HEK293 (cell line): ENCODE measurements around the gene BCL2.

Experiments used
- GLIS1 ChIP-seq: fragments of 450-650 bp; formaldehyde crosslinking; IDR thresholded peaks from 2 replicates; pipeline ENCODE4 v1.5.1; 2016; ENCODE audit warnings: missing biosample characterization, missing genetic modification characterization
- MEIS1 ChIP-seq: sonication (generic); formaldehyde crosslinking; IDR thresholded peaks from 2 replicates; pipeline ENCODE4 v1.8.1; 2022; ENCODE audit warnings: missing genetic modification reagents, mild to moderate bottlenecking, borderline replicate concordance
- PRDM1 ChIP-seq: fragments of 450-650 bp; formaldehyde crosslinking; IDR thresholded peaks from 2 replicates; pipeline ENCODE4; 2016; ENCODE audit warnings: missing biosample characterization, missing genetic modification characterization
- REPIN1 ChIP-seq: fragments of 450-650 bp; formaldehyde crosslinking; IDR thresholded peaks from 2 replicates; pipeline ENCODE4 v1.5.1; 2017; ENCODE audit warnings: missing biosample characterization, missing genetic modification characterization, low read depth
- SALL2 ChIP-seq: fragments of 450-650 bp; formaldehyde crosslinking; IDR thresholded peaks from 2 replicates; pipeline ENCODE4 v1.5.0; 2017; ENCODE audit warnings: missing biosample characterization, mild to moderate bottlenecking, missing genetic modification characterization, borderline replicate concordance
- ZNF138 ChIP-seq: fragments of 450-650 bp; formaldehyde crosslinking; IDR thresholded peaks from 2 replicates; pipeline ENCODE4 v1.5.1; 2016; ENCODE audit warnings: missing biosample characterization, missing genetic modification characterization, borderline replicate concordance
- ZNF302 ChIP-seq: fragments of 450-650 bp; formaldehyde crosslinking; IDR thresholded peaks from 2 replicates; pipeline ENCODE4 v1.5.1; 2016; ENCODE audit warnings: missing biosample characterization, missing genetic modification characterization, low read depth
- ZNF530 ChIP-seq: fragments of 450-650 bp; formaldehyde crosslinking; IDR thresholded peaks from 2 replicates; pipeline ENCODE4 v1.5.1; 2016; ENCODE audit warnings: low read depth, missing biosample characterization, missing genetic modification characterization
- TF ChIP-seq, protein P1 (sequence below): fragments of 450-650 bp; formaldehyde crosslinking; IDR thresholded peaks from 2 replicates; pipeline ENCODE4 v1.5.1; 2016; ENCODE audit warnings: missing biosample characterization, missing genetic modification characterization
- TF ChIP-seq, protein P2 (sequence below): fragments of 450-650 bp; formaldehyde crosslinking; IDR thresholded peaks from 2 replicates; pipeline ENCODE4 v1.5.1; 2016; ENCODE audit warnings: missing biosample characterization, missing genetic modification characterization

GRCh38 chr18:63238693-63239075 lies 80.9 kb downstream of the BCL2 start:
- TF ChIP-seq GLIS1 (tag by site-specific recombination) (no peak), ZNF302 (tag by site-specific recombination) (no peak), MEIS1 (no peak), PRDM1 (tag by site-specific recombination) (no peak), ZNF138 (tag by site-specific recombination) (no peak), ZNF530 (tag by site-specific recombination) (no peak), REPIN1 (no peak), SALL2 (tag by site-specific recombination) (no peak)
- TF ChIP-seq, protein P1, sequence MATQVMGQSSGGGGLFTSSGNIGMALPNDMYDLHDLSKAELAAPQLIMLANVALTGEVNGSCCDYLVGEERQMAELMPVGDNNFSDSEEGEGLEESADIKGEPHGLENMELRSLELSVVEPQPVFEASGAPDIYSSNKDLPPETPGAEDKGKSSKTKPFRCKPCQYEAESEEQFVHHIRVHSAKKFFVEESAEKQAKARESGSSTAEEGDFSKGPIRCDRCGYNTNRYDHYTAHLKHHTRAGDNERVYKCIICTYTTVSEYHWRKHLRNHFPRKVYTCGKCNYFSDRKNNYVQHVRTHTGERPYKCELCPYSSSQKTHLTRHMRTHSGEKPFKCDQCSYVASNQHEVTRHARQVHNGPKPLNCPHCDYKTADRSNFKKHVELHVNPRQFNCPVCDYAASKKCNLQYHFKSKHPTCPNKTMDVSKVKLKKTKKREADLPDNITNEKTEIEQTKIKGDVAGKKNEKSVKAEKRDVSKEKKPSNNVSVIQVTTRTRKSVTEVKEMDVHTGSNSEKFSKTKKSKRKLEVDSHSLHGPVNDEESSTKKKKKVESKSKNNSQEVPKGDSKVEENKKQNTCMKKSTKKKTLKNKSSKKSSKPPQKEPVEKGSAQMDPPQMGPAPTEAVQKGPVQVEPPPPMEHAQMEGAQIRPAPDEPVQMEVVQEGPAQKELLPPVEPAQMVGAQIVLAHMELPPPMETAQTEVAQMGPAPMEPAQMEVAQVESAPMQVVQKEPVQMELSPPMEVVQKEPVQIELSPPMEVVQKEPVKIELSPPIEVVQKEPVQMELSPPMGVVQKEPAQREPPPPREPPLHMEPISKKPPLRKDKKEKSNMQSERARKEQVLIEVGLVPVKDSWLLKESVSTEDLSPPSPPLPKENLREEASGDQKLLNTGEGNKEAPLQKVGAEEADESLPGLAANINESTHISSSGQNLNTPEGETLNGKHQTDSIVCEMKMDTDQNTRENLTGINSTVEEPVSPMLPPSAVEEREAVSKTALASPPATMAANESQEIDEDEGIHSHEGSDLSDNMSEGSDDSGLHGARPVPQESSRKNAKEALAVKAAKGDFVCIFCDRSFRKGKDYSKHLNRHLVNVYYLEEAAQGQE, result no peak
- TF ChIP-seq, protein P2, sequence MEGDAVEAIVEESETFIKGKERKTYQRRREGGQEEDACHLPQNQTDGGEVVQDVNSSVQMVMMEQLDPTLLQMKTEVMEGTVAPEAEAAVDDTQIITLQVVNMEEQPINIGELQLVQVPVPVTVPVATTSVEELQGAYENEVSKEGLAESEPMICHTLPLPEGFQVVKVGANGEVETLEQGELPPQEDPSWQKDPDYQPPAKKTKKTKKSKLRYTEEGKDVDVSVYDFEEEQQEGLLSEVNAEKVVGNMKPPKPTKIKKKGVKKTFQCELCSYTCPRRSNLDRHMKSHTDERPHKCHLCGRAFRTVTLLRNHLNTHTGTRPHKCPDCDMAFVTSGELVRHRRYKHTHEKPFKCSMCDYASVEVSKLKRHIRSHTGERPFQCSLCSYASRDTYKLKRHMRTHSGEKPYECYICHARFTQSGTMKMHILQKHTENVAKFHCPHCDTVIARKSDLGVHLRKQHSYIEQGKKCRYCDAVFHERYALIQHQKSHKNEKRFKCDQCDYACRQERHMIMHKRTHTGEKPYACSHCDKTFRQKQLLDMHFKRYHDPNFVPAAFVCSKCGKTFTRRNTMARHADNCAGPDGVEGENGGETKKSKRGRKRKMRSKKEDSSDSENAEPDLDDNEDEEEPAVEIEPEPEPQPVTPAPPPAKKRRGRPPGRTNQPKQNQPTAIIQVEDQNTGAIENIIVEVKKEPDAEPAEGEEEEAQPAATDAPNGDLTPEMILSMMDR (tag by site-specific recombination), result no peak
